Activated T-cell treated with anti-CD3 and anti-CD28 coated beads, Interleukin-2, amount 50 U/mL, for 1 hour (primary cell): ENCODE data around the gene MTG1.
"Not testable (repeated sequence)": the region's sequence is repeated elsewhere in the genome, so short reads cannot be mapped to it uniquely, and the experiment has no call there.

ENCODE experiments used
- DNase-seq: peaks from one replicate; pipeline ENCODE4 v3.0.0-alpha.2; 2020

The MTG1 gene

DNA sequence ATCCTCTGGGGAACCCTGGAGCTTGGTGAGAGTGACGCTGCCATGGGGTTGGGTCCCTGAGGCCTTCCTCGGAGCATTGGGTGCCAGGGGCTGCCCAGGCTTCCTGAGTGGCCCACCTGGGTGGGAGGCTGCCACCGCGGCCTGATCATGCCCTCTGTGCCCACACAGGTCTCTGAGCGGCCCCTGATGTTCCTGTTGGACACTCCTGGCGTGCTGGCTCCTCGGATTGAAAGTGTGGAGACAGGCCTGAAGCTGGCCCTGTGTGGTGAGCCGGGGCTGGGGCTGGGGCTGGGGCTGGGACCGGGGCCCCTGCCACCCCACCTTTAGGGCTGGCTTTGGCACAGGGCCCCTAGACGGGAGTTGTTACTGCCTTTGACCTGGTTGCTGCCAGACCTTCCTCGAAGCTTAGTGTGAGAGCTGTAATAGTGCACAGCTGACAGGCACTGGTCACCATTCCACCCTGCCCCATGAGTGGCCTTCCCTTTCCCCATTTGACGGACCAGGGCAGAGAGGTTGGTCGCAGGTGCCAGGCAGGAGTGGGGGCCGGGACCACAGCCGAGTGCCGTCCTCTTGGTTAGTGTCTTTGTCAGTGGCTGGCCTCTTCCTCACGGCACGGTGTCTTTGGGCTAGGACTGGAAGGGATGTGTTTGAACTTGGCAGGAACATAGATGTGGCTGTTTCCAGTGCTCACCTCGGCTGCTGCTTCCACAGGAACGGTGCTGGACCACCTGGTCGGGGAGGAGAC, 8.2 kb downstream of the MTG1 start:
- DNase-seq, result no peak

DNA sequence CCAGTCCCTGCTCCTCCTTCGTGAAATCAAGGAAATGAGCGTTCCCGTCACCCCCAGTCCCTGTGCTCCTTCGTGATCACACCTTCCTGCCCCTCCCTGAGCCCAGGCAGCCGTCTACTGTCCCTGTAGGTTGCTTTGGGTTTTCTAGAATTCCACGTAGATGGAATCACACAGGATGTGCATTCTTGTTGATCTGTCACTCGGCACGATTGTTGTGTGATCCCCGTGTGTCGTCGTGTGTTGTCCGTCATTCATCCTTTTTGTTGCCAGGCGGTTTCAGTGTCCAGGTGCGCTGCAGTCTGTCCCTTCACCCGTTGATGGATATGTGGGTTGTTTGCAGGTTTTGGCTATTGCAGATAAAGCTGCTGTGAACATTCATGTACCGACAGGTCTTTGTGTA, 9.4 kb downstream of the MTG1 start:
- no peak for DNase-seq

DNA sequence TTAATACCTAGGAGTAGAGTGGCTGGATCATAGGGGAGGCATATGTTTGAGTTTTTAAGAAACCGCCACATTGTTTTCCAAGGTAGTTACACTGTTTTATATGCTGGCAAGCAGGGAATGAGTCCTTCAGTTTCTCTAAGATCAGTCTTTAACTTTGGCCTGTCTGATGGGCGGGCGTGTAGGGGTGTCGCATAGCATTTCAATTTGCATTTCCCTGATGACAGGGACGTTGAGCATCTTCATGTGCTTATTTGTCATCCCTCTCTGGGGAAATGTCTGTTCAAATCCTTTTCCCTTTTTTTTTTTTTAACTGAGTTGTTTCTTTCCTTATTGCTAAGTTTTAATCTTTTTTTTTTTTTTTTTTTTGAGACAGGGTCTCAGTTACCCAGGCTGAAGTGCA, 9.8 kb downstream of the MTG1 start:
- DNase-seq, result no peak

DNA sequence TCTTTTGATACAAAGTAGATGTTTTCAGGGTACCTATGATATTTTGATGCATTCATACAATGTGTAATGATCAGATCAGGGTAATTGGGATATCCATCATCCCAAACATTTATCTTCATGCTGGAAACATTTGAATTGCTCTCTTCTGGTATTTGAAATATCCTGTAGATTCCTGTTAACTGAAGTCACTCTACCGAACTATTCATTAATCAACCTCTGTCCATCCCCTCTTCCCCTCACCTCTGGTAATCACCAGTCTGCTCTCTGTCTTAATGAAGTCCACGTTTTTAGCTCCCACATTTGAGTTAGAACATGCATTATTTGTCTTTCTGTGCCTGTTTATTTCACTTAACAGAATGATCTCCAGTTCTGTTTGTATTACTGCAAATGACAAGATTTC, 11.3 kb downstream of the MTG1 start:
- no peak for DNase-seq

DNA sequence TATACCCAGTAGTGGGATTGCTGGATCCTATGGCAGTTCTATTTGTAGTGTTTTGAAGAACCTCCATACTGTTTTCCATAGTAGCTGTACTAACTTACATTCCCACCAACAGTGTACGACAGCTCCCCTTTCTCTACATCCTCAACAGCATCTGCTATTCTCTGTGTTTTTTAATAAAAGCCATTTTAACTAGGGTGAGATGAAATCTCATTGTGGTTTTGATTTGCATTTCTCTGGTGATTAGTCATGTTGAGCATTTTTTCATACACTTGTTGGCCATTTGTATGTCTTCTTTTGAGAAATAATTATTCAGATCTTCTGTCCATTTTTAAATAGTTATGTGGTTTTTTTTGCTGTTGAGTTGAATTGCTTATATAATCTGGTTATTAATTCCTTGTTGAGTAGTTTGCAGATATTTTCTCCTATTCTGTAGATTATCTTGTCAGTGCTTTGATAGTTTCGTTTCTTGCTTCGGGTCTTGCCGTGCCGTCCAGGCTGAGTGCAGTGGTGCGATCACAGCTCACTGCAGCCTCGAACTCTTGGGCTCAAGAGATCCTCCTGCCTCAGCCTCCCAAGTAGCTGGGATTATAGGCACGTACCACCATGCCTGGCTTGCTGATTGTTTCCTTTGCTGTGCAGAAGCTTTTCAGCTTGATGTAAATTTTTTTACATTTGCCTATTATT, 12.0 kb downstream of the MTG1 start:
- DNase-seq, result no peak

DNA sequence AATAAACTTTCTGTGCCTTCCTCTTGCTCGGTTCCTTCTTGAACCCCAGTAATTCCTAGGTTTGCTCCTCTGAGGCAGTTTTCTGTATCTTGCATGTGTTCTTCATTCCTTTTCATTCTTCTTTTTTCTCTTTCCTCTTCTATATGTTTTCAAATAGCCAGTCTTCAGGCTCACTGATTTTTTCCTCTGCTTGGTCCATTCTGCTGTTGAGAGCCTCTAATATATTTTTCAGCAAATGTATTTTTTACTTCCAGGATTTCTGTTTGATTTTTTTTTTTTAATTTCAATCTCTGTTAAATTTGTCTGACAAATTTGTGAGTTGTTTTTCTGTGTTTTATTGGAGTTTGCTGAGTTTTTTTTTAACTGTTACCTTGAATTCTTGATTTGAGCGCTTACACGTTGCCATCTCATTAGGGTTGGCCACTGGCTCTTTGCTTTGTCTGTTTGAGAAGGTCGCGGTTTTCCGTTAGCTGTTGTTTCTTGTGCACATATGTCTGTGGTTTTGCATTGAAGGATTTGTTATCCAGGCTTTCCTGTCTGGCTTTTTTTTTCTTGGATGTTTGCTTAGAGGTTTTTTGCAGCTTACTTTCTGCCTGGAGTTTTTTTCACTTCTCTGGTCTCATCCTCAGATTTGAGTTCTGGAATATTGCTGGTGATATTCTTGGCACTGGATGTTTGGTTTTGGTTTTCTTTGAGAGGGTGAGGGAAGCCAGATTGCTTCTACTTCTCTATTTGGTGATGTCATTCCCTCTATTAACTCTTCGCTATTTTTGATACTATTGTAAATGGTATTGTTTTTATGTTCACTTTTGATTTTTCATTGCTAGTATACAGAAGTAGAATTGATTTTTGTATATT, 17.8 kb downstream of the MTG1 start:
- DNase-seq, result no peak

DNA sequence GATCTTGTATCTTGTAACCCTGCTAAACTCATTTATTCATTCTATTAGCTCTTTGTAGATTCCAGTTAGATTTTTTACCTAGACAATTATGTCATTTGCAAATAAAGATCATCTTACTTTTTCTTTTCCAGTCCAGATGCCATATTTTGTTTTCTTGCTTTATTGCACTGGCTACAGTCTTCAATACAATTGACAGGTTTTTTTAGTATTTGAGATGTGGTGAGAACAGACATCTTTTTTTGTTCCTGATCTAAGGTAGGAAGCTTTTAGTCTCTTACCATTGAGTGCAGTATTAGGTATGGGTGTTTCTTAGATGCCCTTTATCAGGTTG, 18.4 kb downstream of the MTG1 start:
- no peak for DNase-seq

DNA sequence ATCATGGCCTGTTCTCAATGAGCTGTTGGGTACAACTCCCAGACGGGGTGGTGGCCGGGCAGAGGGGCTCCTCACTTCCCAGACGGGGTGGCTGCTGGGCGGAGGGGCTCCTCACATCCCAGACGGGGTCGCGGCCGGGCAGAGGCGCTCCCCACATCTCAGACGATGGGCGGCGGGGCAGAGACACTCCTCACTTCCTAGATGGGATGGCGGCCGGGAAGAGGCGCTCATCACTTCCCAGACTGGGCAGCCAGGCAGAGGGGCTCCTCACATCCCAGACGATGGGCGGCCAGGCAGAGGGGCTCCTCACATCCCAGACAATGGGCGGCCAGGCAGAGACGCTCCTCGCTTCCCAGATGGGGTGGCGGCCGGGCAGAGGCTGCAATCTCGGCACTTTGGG, 20.4 kb downstream of the MTG1 start:
- DNase-seq, result not testable (repeated sequence)

DNA sequence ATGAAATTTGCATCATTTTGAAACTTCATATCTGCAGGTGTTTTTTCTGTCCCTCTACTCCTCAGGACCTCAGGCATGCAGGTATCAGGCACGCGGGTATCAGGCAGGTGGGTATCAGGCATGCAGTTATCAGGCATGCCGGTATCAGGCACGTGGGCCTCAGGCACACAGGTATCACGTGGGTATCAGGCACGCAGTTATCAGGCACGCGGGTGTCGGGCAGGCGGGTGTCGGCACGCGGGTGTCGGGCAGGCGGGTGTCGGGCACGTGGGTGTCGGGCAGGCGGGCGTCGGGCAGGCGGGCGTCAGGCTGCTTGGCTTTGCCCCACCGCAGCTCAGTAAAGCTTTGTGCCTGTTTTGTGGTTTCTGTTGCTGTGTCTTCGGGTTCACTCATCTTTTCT, 21.8 kb downstream of the MTG1 start:
- DNase-seq, result no peak

DNA sequence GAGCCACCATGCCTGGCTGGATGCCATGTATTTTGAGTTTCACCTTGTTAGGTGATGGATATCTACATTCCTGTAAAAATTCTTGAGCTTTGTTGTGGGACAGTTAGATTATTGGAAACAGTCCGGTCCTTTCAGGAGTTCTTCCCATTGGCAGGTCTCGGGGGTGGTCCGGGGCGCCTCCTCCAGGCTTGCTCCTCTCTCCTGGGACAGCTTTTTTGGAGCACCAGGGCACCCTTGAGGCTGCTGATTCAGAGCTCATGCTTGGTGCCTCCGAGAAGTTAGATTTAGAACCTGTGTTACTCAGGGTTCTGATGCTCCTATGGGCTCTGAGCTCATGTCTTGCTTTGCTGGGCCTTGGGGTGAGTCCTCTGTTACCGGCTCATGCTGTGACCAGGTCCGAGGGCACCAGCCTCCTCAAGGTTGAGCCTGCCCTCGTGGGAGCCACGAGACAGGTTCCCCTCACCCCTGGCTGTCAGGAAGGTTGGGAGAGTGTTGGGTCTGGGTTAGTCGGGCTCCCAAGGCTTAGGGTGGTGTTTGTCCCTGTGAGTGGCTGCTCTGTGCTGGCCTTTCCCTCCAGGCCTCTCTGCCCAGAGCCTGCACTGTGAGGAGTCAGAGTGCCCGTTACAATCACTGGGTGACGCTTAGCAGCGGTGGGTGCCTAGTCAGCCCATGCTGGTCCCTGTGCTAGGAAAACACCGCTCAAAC, 24.5 kb downstream of the MTG1 start:
- DNase-seq, result no peak

DNA sequence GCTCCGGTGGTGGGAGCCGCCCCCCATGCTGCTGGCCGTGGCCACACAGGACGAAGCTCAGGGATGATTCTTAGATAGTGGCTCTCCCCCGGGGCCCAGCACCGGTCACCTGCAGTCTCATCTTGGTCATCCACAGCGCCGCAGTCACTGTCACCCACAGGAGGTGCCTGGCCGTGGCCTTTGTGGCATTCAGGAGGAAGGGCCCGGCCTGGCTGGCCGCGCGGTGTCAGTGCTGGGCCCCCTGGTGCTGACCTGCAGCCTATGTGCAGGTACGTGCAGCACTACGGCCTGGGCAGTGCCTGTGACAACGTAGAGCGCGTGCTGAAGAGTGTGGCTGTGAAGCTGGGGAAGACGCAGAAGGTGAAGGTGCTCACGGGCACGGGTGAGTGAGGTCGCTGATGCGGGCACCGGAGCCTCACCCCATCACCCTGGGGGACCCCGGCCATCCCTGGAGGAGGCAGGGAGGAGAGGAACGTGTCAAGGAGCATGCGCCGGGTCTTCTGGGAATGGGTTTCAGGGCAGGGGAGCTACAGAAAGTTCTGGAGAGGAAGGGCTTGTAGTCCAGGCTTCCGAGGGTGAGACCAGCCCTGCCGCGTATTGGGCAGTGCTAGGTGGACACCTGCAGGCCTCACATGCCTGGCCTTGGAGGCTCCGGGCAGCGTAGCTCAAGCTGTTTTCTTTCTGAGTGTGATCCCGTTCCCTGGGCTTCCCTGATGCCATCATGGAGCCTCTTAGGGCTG, 25.4 kb downstream of the MTG1 start:
- no peak for DNase-seq

DNA sequence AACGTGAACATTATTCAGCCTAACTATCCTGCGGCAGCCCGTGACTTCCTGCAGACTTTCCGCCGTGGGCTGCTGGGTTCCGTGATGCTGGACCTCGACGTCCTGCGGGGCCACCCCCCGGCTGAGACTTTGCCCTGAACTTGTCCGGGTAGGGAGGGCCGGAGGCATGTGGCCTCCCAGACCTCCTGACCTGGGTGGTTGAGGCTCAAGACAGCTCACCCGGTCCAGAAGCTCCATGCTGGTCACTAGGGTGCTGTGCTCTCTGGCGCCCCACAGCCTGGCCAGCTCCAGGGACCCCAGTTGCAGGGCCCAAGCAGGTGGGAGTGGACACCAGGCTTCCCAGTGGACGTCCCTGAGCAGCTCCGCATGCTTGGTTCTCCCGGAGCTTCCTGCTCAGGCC, 26.1 kb downstream of the MTG1 start:
- no peak for DNase-seq

DNA sequence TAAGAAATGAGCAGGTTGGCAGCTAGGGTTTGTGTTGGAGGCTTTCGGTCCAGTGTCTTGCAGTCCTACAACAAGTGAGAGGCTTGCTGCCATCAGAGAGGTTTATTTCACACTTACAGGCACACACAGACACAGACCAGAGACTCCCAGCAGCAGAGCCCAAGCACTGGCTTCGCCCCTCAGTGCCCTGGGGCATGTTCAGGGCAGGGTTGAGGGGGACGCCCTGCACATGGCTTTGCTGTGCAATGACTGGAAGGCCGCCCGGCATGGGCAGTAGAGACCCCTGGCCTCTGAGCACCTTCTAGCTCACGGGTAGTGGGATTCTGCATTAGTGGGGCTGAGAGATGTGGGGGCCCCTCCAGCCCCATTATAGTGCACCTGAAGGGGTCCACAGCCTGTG, 26.6 kb downstream of the MTG1 start:
- DNase-seq, result no peak

DNA sequence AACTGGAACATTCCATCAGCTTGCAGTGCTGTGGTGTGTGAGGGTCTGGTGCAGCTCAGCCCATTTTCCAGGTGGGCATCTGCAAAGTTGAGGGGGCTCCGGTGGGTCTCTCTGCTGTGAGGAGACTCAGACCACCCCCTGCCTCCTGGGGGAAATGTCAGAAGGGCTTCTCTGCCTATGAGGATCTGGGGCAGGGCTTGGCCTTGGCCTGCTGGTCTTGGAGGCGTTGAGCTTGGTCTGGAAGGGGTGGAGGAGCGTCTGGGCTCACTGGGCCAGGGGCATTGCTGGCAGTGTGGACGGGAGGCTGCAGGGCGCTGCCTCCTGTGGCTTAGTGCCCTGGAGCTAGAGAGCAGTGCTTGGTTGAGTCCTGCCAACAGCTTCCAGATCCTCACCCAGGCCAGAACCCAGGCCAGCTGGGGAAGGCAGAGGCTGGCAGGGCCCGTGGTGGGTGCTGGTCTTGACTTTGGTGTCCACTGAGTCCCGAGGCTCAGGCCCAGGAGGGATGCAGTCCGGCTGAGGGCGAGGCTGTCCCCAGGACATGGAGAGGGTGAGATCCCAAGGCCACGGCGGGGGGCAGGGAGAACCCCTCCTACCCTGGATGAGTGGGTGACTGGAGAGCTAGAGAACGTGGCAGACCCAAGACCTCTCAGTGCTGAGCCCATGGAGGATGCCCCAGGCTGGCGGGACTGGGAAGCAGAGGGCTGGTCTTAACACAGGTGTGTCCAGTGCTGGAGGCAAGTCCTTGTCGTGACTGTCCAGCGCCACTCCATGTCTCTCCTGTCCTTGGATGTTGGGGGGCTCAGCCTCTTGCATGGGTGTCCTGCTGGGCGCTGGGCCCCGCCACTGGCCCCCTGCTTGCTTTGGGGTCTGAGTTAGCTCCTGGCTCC, 27.6 kb downstream of the MTG1 start:
- DNase-seq, result no peak

DNA sequence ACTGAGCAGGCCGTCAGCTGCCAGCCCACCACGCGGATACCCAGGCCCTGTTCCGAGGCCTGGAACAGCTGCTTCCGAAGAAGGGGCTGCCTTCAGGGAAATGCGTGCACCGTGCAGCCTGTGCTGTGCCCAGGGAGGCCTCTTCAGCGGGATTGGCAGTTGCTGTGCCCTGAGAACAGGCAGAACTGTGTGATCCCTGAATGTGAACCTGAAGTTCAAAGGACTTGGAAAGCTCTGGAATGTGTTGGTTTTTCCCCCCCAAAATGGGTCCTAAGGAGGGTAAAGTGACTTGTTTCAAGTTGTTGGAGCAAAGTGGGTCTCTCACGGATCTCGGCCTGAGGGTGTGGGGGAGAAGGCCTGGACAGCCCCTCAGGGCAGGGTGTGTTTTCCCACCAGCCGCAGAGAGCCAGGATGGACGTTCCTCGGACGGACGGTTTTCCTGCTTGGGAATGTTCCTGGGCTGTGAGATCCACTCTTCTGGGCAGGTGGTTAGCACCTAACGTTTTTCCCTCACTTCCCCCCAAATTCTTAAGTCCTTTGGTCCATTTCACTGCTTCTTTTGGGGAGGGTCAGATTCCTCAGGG, 28.4 kb downstream of the MTG1 start:
- DNase-seq, result no peak

DNA sequence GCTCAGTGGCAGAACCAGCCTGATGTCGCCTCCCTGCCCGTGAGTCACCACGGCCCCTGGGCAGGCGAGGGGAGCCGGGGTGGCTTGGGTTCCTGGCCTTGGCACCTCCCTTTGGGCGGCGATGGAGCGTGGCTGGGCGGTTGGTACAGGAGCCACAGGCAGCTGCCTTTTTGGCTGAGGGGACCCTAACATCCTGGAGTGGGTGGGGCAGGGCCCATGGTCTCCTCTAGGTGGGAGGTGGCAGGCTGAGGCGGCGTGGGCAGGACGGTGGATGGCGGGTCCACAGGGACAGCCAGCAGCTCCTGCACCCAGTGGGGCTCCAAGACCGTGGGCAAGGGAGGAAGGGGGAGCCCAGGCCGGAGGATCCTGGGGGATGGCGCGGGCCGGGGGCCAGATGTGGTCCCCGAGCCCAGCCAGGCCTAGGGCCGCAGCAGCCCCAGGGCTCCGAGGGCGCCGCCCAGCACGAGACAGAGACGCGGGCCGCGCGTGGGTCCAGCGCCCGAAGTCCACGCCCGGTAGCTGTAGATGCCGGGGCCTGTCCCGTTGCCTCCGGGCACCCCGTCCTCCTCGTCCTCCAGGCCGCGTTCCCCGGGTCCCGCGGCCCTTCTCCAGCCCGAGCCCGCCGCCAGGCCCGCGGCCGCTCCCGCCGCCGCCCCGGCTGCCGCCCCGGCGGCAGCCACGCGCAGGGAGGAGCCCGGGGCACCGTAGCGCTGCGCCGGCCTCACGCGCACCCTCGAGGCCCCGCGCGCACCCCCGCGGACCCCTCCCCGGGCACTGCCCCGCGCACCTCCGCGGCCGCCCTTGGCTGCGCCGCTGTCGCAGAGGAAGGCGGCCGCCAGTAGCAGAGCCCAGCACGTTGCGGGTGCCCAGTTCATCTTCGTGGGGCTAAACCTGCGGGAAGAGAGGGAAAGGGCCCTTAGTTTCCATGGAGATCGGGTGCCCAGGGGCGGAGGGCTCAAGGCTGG, 29.1 kb downstream of the MTG1 start:
- DNase-seq, result no peak

DNA sequence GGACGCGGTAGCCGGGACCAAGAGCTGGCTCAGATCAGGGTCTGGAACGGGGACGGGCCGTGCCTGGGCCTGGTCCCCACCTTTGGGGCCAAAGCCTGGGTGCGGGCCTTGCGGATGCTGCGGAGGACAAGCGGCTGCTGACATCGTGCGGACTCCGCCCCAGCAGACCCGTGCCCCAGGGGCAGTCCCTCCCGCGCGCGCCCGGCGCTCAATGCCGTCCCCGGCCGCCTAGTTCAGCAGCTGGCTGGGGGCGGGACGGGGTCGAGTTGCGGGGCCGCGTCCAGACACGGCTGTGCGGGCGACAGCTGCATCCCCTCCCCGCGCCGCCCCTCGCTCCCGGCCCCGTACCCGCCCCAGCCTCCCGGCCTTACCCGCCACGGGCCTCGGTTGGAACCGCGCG, 30.1 kb downstream of the MTG1 start:
- not testable (repeated sequence) for DNase-seq

DNA sequence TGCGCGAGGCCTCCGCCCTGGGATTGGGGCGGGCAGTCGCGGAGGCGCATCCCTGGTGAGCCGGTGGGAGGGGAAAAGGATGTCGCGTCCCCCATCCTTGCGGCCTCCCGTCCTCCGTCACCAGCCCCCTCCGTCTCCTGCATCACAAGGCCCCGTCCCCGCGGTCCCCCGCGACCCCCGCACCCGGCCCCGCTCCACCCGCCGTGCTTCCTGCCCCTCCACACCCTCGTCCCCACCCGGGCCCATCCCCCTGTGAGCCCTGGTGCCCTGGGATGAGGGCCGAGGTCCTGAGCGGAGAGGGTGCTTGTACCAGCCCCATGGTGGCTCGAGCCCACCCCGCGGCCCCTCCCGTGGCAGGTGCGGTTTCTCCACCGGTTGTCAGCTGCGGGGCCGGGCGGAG, 30.6 kb downstream of the MTG1 start, which contains the start of gene SPRN:
Gene SPRN (minus strand): TSS at position 25 of the 400 bp plus-strand sequence. CDS start 944 bp downstream, outside the sequence.
- DNase-seq, result not testable (repeated sequence)

DNA sequence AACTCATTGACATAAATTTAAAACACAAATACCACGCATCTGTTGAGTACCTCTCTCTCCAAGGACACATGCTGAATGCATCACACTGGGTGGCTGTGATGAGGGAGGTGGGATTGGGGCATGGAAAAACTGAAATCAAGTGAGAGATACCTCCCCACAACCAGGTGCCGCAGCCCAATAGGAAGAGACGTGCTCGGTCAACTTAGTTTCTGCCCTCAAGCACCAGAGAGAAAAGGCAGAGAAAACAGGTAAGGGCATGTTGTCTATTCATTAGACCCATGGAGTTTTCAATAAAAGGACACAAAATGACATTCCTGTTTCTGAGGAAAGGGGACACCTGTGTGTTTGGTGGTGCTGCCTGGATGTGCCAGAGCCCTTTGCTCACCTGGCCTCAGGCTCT, 35.6 kb downstream of the MTG1 start:
- not testable (repeated sequence) for DNase-seq
